HG03175 (cell line): ENCODE measurements around the gene MEIOB.

Experiments used
- ATAC-seq: cut with Tn5 transposase; IDR thresholded peaks from one replicate; pipeline ENCODE4 v1.9.1; 2021; ENCODE audit warnings: mild to moderate bottlenecking, moderate library complexity; ENCODE audit not compliant: unreplicated experiment

MEIOB gene

DNA sequence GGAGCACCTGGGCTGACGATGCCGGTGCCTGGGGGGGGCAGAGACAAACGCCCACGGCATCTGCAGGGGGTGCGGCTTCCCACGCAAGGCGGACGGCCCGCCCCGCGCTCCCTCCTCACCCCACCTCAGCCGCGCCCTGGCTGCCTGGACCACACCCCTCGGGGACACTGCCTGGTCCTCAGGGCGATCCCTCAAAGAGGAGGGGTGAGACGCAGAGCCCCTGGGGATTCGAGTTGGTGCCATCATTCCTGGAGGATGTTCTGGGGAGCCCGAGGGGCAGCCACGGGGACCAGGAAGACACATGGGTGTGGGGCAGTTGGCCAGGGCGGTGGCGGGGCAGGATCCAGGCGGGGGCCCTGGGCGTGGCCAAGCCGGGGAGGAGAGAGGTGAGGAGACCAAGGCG, 82.3 kb downstream of the MEIOB start:
- ATAC-seq: no peak

DNA sequence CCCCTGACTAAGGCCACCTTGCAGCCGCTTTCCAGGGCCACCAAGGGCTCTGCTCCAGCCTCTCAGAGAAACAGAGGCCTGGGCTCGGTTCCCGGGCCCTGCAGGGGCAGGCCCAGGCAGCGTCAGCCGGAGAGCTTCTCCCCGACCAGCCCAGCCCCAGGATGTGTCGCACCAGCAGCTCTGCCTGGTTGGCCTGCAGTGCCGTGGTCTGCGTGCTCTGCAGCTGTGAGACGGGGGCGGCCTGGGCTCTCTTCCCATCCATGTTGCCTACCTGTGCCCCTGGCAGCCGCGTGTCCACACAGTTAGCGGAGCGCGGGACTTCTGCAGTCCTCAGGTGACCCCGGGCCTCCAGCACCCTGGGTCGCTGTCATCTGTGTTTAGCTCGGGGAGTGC, 83.3 kb downstream of the MEIOB start:
- no peak for ATAC-seq

- ATAC-seq: no peak
Measured at GRCh38 chr16:1788095-1788707, 83.8 kb downstream of the MEIOB start.

DNA sequence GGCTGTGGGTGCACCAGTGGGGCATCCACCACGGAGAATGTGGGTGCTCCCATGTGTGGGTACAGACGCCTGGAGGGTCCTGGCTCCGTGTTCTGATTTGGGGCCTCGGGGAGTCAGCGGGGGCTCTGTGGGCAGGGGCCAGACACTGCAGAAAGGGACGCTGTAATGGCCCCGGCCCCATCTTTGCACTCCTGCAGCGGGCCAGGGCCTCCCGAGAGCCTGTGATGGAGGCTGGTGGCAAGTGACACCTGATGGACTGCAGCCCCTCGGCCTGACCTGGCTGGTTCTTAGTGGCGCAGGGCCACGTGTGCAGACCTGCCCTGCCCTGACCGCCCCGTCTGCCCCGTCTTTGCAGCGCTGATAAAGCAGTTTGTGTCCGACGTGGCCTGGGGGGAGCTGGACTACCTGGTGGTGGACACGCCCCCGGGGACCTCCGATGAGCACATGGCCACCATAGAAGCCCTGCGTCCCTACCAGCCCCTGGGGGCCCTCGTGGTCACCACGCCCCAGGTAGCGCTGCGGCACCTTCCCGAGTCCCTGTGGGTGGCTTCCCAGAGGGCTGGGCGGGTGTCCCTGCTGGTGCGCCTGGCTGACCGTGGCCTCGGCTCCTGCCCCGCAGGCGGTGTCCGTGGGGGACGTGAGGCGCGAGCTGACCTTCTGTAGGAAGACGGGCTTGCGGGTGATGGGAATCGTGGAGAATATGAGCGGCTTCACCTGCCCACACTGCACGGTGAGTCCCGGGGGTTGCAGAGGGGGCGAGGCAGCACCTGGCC, 84.5 kb downstream of the MEIOB start:
- no peak for ATAC-seq

DNA sequence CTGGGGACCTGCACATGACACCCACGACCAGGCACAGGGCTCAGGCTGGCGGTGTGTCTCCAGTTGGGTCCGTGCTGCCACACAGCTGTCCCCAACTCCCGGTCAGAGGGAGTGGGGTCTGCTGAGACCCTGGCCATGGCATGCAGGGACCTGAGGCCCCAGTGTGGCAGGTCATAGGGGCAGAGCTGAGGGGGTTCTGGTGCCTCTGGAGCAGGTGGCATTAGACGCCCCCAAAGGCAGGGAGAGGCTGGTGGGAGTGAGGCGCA, 85.0 kb downstream of the MEIOB start:
- no peak for ATAC-seq

- no peak for ATAC-seq
Measured at GRCh38 chr16:1786242-1787055, 85.5 kb downstream of the MEIOB start.

GRCh38 chr16:1785846-1786170, 86.2 kb downstream of the MEIOB start:
- no peak for ATAC-seq

DNA sequence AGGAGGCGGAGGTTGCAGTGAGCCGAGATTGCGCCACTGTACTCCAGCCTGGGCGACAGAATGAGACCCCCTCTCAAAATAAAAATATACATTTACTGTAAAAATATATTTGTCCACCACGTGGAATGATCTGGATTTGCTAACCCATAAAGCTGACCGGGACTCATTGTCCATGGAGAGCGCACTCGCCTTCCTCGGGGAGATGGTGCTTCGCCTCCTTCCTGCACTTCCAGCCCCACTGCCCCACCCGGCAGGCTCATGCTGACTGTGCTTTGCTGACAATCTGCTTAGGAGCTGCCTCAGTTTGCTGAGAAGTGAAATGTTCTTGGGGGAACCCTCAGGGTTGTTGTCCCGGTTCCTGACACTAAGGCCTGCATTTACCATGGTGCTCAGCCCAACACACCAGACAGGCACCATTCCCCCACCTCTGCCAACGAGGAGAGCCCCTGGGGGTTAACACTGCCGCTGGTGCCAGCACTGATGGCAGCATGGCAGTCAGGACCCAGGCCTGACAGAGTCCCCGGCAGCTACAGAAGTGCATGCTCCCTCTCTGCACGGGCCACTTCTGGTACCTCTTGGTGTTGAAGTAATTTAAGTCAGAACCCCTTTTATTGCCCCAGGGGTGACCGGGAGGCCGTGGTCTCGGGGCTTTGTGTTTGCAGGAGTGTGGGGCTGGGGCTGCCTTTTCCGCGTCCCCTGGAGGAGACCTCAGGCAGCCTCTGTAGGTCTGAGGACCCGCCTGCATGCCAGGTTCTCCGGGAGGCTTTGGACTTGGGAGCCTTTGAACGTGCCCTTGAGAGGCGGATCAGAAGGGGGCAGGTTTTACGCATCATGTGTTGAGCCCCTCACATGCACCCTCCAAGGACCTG, 86.8 kb downstream of the MEIOB start:
- no peak for ATAC-seq
